Upper lobe of right lung (tissue), 1 donor: ENCODE results near the gene HSPG2. TPM values are rescaled to one million over a fixed set of nuclear protein-coding genes. Genes with fewer than 3 reads are reported as not detected.

Experiments
- ATAC-seq: fragments of 200-7000 bp; cut with Tn5 transposase; one replicate; pipeline ENCODE4 v1.9.1; 2020; ENCODE audit warnings: mild to moderate bottlenecking, moderate library complexity
- DNase-seq: peaks from one replicate; pipeline ENCODE4 v3.0.0-alpha.2; 2020
- H3K27ac ChIP-seq: fragments of 200-600 bp; one replicate; pipeline ENCODE4 v1.8.0; 2022
- H3K27me3 ChIP-seq: fragments of 200-600 bp; one replicate; pipeline ENCODE4 v1.8.0; 2022; ENCODE audit warnings: mild to moderate bottlenecking
- H3K36me3 ChIP-seq: fragments of 200-600 bp; one replicate; pipeline ENCODE4 v1.8.0; 2022
- H3K4me1 ChIP-seq: fragments of 200-600 bp; one replicate; pipeline ENCODE4 v1.8.0; 2022
- H3K4me3 ChIP-seq: fragments of 200-600 bp; one replicate; pipeline ENCODE4 v1.8.0; 2022; ENCODE audit warnings: mild to moderate bottlenecking
- H3K9me3 ChIP-seq: fragments of 200-600 bp; one replicate; pipeline ENCODE4 v1.8.0; 2022
- intact Hi-C: fragments of 100-400 bp; cut with DNase I; formaldehyde crosslinking; loops from one replicate; pipeline ENCODE4 v1.11.0; 2022
- total RNA-seq: library from RNA; stranded (reverse); fragmentation: NEBNext Ultra II Directional; extraction: Animal tissue kit (Norgen Biotek cat#: 25700); gene quantifications from one replicate; pipeline ENCODE4 v1.2.1, GENCODE V29; 2021
- TF ChIP-seq, protein P1 (sequence below): fragments of 200-600 bp; IDR thresholded peaks from one replicate; pipeline ENCODE4 v1.8.0; 2022; ENCODE audit warnings: antibody characterized with exemption
- donor health status: DM: no; HTN: yes; CAD: no; lungs with severe emphysema.

Gene HSPG2
- total RNA-seq, 1 donor from 2014 or later: 393 TPM

- peaks cover 10% of the 10 kb centered on the region for H3K4me1 ChIP-seq
- no peak overlapping the region for H3K27ac ChIP-seq
- DNase-seq: no peak
- H3K9me3 ChIP-seq: no peaks in the 10 kb centered on the region
- no peak overlapping the region for H3K4me3 ChIP-seq
- ATAC-seq: peak; percentile 35
- H3K27me3 ChIP-seq: no peaks in the 10 kb centered on the region
- no peaks in the 10 kb centered on the region for H3K36me3 ChIP-seq
- TF ChIP-seq, protein P1, sequence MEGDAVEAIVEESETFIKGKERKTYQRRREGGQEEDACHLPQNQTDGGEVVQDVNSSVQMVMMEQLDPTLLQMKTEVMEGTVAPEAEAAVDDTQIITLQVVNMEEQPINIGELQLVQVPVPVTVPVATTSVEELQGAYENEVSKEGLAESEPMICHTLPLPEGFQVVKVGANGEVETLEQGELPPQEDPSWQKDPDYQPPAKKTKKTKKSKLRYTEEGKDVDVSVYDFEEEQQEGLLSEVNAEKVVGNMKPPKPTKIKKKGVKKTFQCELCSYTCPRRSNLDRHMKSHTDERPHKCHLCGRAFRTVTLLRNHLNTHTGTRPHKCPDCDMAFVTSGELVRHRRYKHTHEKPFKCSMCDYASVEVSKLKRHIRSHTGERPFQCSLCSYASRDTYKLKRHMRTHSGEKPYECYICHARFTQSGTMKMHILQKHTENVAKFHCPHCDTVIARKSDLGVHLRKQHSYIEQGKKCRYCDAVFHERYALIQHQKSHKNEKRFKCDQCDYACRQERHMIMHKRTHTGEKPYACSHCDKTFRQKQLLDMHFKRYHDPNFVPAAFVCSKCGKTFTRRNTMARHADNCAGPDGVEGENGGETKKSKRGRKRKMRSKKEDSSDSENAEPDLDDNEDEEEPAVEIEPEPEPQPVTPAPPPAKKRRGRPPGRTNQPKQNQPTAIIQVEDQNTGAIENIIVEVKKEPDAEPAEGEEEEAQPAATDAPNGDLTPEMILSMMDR: no peak
- intact Hi-C loops: no loop called here
These were observed 121.3 kb downstream of the HSPG2 start for GRCh38 chr1:21815724-21816321.

GRCh38 chr1:21814981-21815582 is 122.0 kb downstream of the HSPG2 start:
- Histone ChIP-seq H3K27me3 (no peaks in the 10 kb centered on the region), H3K9me3 (no peaks in the 10 kb centered on the region), H3K4me1 (peaks cover 10% of the 10 kb centered on the region), H3K27ac (no peak overlapping the region), H3K4me3 (no peak overlapping the region), H3K36me3 (no peaks in the 10 kb centered on the region)
- peak; percentile 68 for ATAC-seq
- DNase-seq: no peak
- TF ChIP-seq, protein P1: no peak
- intact Hi-C loops: no loop called here

DNA sequence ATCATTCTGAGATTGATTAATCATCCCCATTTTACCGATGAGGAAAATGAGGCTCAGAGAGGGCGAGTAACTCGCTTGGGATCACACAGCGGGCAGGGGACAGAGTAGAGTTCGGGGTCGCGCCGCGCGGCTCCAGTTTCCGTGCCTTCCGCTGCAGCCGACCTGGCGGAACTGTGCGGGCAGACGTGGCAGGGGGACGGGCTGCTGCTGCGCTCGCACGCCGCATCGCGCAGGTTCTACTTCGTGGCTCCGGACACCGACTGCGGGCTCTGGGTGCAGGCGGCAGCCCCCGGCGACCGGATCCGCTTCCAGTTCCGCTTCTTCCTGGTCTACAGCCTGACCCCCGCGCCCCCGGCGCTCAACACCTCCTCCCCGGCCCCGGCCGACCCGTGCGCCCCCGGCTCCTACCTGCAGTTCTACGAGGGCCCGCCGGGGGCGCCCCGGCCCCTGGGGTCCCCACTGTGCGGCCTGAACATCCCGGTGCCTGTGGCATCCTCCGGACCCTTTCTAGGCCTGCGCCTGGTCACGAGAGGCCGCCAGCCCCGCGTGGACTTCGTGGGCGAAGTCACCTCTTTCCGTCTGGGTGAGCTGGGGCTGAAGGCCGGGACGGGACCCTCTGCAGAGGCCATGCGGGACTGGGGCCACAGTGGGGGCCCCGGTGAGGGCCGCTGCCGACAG is 122.7 kb downstream of the HSPG2 start:
- Histone ChIP-seq H3K27ac (no peak overlapping the region), H3K9me3 (no peaks in the 10 kb centered on the region), H3K4me3 (peak overlapping the region; percentile 37), H3K4me1 (peaks cover 10% of the 10 kb centered on the region), H3K36me3 (no peaks in the 10 kb centered on the region), H3K27me3 (no peaks in the 10 kb centered on the region)
- TF ChIP-seq, protein P1: peak; percentile 57
- ATAC-seq (peak; percentile 67), DNase-seq (no peak)
- intact Hi-C loops: no loop called here

DNA sequence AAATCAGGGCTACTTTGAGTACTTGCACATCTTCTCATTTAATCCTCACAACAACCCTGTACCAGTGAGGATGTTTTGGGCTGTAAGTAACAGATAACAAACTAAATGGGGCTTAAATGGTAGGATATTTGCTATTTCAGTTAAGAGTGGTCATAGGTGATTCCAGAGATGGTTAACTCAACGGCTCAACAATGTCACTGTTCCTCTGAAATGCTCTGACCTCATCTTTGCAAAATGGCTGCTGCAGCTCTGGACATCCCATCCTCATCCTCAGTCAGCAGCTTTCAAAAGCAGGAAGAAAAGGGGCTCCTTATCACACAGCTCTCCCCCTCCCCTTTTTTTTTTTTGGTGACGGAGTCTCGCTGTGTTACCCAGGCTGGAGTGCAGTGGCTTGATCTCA is 123.6 kb downstream of the HSPG2 start:
- H3K4me3 ChIP-seq: no peak overlapping the region

DNA sequence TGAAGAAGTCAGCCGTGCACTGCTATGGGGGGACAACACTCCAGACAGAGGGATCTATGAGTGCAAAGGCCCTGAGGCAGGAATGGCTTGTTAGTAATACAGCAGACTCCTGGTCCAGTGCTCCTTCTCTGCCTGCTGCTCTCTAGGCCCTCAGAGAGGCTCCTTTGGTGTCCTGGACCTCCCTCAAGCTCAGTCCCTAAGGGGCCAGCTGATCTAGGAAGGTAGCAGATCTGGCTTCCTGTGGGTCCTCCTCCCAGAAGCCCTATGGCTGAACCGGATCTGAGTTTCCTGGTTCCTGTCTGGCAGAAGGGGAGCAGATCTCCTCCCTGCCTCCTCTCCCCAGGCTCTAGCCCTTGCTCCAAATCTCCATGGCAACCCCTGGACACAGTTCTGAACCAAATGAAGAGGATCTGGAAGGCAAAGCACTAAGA is 125.2 kb downstream of the HSPG2 start, which contains the start of gene LDLRAD2:
Gene LDLRAD2 (plus strand): TSS at position 391 of the 431 bp plus-strand sequence. CDS start 187 bp downstream, outside the sequence.
- H3K27me3 ChIP-seq: no peaks in the 10 kb centered on the region
- TF ChIP-seq, protein P1: no peak
- DNase-seq: no peak
- H3K27ac ChIP-seq: no peak within 1 kb of the TSS
- no peak for ATAC-seq
- peaks cover 10% of the 10 kb centered on the region for H3K4me1 ChIP-seq
- no peak within 1 kb of the TSS for H3K4me3 ChIP-seq
- no peaks in the 10 kb centered on the region for H3K9me3 ChIP-seq
- intact Hi-C loops: no loop called here
- no peaks in the 10 kb centered on the region for H3K36me3 ChIP-seq

More for the DNA sequence above, 123.6 kb downstream of the HSPG2 start:
- no peak for ATAC-seq
- Histone ChIP-seq H3K27me3 (no peaks in the 10 kb centered on the region), H3K9me3 (no peaks in the 10 kb centered on the region), H3K4me1 (peaks cover 10% of the 10 kb centered on the region), H3K36me3 (no peaks in the 10 kb centered on the region), H3K27ac (no peak overlapping the region)
- TF ChIP-seq, protein P1: no peak
- DNase-seq: no peak
- intact Hi-C loops: no loop called here
